Testis (tissue), 2 donors: ENCODE measurements around the gene OTOG.

Experiments used
- CTCF ChIP-seq, 3 experiments: fragments of 450-650 bp in 2 of 3; fragments of 200-600 bp in 1 of 3; sonication (generic) in 1 of 3; IDR thresholded peaks; one replicate each; pipeline ENCODE4 v1.5.1; 2016 to 2019; ENCODE audit warnings: antibody characterized with exemption in 3 of 3, mild to moderate bottlenecking in 2 of 3, moderate library complexity in 1 of 3
- POLR2A ChIP-seq: fragments of 450-650 bp; IDR thresholded peaks from one replicate; pipeline ENCODE4 v1.6.1; 2017; ENCODE audit warnings: antibody characterized with exemption, mild to moderate bottlenecking, moderate library complexity

- TF ChIP-seq POLR2A (no peak), CTCF (IDR thresholded peaks at IDR 0.05) (no peak)
Measured at GRCh38 chr11:17597770-17598169, 50.7 kb downstream of the OTOG start.
